CD4-positive, alpha-beta T cell treated with Interferon gamma for 1 hour (primary cell): Measurements from ENCODE around the gene VPS51.
A peak's percentile ranks its signal among the peaks of the same experiment; 100 is the strongest.

Experiments
- DNase-seq: peaks from one replicate; pipeline ENCODE4 v3.0.0-alpha.2; 2020

Gene VPS51

DNA sequence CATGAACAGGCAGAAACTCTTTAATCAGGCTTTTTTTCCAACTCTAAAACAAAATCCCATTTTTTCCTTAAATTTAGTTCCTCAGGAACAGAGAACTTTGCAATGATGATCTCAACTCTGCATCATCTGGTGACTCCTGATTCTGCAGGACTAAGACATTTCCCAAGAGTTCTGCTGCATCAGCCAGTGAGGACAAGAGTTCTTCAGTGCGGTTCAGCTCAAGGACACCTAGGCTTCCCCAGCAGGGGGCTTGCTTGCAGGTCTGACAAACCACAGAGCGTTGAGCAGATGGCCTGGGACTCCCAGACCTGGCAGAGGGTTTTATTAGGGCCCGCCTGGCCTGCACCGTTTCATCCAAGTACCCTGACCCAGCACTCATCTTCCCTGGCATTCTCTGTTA is 18.6 kb upstream of the VPS51 start:
- no peak for DNase-seq

GRCh38 chr11:65078151-65078550 is 17.9 kb upstream of the VPS51 start:
- peak; percentile 66 for DNase-seq

DNA sequence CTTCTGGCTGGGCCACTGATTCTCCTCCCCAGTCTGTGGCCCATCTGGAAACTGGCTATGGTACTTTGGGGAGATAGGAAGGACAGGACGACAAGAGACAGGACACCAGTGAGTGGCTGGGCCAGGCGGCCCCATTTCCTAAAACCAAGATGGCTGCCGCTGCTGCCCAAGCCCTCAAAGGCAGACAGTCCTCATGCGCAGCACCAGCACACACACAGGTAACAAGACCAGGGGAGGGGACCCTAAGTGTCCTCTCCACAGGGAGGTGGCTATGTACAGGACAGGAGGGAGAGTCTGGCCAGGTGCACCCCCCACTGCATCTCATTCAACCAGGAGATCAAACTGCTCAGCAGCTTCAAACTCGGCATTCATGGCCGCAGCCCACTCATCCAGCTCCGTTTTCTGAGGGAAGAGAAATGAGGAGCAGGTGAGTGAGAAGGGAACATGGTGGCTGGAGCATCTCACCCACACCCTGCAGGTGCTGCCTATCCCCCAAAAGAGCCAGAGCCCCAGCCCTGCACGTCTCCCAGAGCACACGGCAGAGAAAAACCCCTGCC is 17.1 kb upstream of the VPS51 start:
- no peak for DNase-seq

GRCh38 chr11:65083134-65083833 is 12.7 kb upstream of the VPS51 start:
- no peak for DNase-seq

- peak; percentile 96 for DNase-seq
Observed at GRCh38 chr11:65083834-65084597, 12.0 kb upstream of the VPS51 start, which contains the start of the genes CDCA5 and ZFPL1. Gene CDCA5 (minus strand): TSS chr11:65084040. CDS start chr11:65083978, 62 bp downstream. Gene ZFPL1 (plus strand): TSS chr11:65084222. CDS start chr11:65084699, 477 bp downstream.

GRCh38 chr11:65084598-65085375 is 11.2 kb upstream of the VPS51 start:
- DNase-seq: no peak

DNA sequence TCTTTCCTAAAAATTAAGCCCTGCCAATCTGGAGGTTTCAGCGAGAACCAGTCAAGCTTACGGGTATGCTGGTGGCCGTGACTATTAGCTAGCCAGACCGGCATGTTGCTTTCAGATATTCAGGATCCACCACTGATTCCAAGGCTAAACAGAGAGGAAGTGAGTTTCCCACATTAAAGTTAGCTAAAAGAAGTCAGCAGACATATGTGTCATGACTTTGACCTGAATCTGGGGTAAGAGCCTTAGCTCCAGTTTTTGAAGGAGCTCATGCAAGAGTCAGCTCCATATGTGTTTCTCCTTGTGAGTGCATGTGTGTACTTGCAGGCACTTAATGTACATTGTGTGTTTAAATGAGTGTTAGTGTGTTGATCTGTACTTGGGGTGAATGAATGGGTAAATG is 10.6 kb upstream of the VPS51 start:
- no peak for DNase-seq

DNA sequence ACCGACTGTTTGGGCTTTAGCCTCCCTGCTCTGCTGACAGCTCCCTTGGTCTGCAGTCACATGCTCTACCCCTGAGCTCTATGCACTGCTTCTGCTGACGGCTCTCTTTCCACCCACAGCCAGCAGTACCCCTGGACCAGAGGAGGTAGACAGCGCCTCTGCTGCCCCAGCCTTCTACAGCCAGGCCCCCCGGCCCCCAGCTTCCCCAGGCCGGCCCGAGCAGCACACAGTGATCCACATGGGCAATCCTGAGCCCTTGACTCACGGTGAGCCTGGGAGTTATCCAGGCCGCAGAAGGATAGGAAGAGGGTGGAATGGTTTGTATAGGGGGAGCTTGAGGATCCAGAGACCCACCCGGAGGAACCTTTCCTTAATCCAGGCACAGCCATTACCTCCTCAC is 9.2 kb upstream of the VPS51 start:
- no peak for DNase-seq

- no peak for DNase-seq
Observed at GRCh38 chr11:65087216-65087615, 8.8 kb upstream of the VPS51 start.

DNA sequence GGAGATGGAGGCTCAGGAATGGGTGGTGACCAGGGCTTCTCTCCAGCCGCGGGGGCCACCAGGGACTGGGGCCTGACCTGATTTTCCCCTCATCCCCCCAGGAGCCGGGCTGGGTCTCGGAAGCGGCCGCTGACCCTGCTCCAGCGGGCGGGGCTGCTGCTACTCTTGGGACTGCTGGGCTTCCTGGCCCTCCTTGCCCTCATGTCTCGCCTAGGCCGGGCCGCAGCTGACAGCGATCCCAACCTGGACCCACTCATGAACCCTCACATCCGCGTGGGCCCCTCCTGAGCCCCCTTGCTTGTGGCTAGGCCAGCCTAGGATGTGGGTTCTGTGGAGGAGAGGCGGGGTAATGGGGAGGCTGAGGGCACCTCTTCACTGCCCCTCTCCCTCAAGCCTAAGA is 8.2 kb upstream of the VPS51 start:
- no peak for DNase-seq

DNA sequence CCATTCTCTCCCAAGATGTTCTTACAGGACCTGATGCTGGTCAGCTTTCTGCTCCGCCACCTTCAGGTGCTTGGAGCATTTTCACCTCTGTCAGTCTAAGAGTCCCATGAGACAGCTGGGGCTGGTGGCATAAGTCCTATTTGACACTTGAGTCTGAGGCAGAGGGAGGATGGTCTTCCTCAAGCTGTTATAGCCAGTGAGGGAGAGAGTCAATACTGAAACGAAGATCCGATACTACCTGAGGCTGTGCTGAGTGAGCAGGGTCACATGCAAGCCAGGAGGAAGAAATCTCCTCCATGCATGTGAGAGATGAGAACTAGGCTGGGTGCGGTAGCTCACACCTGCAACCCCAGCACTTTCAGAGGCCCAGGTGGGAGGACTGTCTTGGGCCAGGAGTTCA is 6.4 kb upstream of the VPS51 start:
- no peak for DNase-seq

DNA sequence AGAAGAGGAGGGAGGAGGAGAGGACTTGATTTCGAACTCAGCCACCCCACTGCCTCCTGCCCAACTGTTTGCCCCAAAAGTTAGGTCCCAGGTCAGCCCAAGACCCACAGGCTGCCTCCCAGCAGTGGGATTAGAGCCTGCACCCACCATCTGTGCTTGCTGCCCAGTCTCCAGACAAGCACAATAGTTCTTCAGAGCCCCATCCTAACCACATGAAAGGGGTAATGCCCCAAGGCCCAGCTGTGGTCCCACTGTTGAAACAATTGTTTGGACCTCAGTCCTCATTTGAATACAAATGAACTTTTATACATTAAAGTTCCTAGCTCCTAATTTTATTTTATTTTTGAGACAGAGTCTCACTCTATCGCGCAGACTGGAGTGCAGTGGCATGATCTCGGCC is 5.4 kb upstream of the VPS51 start:
- no peak for DNase-seq

GRCh38 chr11:65095427-65095826 is 587 bp upstream of the VPS51 start:
- DNase-seq: no peak

GRCh38 chr11:65096926-65097325 is 912 bp downstream of the VPS51 start:
- no peak for DNase-seq

GRCh38 chr11:65100674-65101350 is 4.8 kb downstream of the VPS51 start:
- DNase-seq: no peak

DNA sequence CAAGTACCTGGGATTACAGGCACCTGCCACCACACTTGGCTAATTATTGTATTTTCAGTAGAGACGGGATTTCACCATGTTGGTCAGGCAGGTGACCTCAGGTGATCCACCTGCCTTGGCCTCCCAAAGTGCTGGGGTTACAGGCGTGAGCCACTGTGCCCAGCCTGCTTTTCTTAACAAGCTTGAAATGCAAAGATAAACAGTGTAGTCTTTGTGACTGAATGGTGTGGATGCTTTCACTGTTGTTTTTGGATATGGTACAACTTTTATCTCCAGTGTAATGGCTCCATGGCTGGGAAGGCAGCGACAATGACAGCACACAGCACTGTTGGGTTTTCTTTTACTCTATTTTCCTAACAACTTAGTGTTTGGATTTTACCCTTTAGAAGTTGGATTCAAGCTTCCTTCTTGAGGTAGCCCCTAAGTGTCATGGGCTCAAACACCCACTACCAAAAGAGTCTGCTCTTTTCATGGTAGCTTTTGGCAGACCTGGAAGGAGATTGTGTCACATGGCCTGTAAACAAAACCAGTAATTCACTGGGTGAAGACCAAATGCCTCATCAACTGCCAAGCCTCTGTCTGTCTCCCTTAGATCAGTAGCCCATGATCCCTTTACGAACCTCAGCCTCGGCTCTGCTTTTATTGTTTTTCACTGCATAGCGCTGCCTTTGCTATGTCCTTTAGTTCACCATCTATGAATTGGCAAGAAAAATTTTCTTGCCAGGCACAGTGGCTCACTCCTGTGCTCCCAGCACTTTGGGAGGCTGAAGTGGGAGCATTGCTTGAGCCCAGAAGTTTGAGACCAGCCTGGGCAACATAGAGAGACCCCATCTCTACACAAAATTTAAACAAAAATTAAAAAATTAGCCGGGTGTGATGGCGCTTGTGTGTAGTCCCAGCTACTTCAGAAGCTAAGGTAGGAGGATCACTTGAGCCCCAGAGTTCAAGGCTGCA is 6.4 kb downstream of the VPS51 start:
- no peak for DNase-seq

GRCh38 chr11:65103476-65103875 is 7.5 kb downstream of the VPS51 start:
- no peak for DNase-seq

DNA sequence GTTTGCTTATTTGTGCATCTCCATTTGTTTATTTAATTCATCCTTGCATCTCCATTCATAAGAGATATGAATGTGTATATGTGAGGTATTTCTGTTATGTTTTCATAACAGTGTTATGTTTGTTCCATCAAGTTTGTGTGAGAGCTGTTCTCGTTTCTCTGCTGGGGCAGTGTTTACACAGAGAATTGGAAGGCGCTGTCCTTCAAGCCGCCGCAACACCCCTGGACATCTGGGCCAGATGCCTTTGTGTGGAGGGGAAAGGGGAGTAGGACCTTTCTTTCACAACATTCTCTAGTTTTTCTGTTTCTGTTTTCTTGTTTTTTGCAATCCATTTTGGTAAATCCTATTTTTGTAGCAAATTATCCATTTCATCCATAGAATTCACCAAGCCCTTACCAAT is 8.6 kb downstream of the VPS51 start:
- DNase-seq: no peak

DNA sequence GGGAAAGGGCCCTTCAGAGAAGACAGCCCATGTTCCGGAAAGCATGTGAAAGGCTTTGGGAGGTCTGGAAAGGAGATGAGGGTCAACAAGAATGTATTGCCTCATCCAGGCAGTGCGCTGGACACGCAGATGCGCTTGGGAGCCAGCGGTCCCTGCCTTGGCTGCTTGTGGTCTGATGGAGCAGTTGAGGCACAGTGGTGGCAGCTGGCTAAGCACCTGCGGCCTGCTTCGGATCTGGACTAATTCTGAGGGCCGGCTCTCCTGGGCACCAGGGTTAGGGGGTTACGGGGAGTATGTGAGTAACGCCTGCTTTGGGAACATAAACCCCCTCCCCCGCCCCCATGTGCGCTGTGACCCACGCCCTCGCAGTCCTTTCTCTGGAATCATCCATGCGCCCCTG is 11.1 kb downstream of the VPS51 start:
- DNase-seq: no peak

DNA sequence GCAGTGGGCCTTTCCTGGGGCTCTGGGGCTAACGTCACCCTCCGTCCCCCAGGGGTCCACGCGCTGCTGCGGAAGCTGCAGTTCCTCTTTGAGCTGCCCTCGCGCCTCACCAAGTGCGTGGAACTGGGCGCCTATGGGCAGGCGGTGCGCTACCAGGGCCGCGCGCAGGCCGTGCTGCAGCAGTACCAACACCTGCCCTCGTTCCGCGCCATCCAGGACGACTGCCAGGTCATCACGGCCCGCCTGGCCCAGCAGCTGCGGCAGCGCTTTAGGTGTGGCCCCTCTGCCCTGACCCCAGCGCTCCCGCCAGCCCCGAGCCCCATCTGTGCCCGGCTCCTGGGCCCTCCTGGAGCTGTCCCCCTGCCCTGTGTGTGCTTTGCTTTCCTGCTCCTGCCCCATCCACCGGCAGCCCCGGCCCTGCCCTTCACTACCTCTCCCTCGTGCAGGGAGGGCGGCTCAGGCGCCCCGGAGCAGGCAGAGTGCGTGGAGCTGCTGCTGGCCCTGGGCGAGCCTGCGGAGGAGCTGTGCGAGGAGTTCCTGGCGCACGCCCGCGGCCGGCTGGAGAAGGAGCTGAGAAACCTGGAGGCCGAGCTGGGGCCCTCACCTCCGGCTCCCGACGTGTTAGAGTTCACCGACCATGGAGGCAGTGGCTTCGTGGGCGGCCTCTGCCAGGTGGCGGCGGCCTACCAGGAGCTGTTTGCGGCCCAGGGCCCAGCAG is 11.9 kb downstream of the VPS51 start:
- no peak for DNase-seq
